Right atrium auricular region (tissue), 2 donors: ENCODE results near the gene PSTPIP2. TPM values are rescaled to one million over a fixed set of nuclear protein-coding genes. Genes with fewer than 3 reads are reported as not detected.
"Not testable (repeated sequence)": the region's sequence is repeated elsewhere in the genome, so short reads cannot be mapped to it uniquely, and the experiment has no call there.

ENCODE experiments used
- DNase-seq: peaks from one replicate; pipeline ENCODE4 v3.0.0-alpha.2; 2019; ENCODE audit warnings: low spot score
- H3K27ac ChIP-seq, 2 donors: fragments of 200-600 bp; sonication (generic); 1 replicate in 1 of 2; 2 replicates in 1 of 2; pipeline ENCODE4 v1.5.1; 2016 to 2019
- H3K27me3 ChIP-seq, 2 donors: fragments of 200-600 bp; sonication (generic); one replicate each; pipeline versions ENCODE4 v1.5.1 to v1.6.0; 2017 to 2019
- H3K36me3 ChIP-seq: fragments of 200-600 bp; sonication (generic); one replicate; pipeline ENCODE4 v1.5.1; 2016
- H3K4me1 ChIP-seq, 2 donors: fragments of 200-600 bp; sonication (generic); one replicate each; pipeline versions ENCODE4 v1.5.1 to v1.6.0; 2017 to 2019
- H3K4me3 ChIP-seq, 2 donors: fragments of 200-600 bp; sonication (generic); 1 replicate in 1 of 2; 2 replicates in 1 of 2; pipeline ENCODE4 v1.5.1; 2017 to 2019; ENCODE audit warnings: mild to moderate bottlenecking in 1 of 2, moderate library complexity in 1 of 2
- H3K9me3 ChIP-seq, 2 donors: fragments of 200-600 bp; sonication (generic); one replicate each; pipeline ENCODE4 v1.5.1; 2019
- CTCF ChIP-seq, 2 donors: fragments of 200-600 bp; sonication (generic); IDR thresholded peaks; one replicate each; pipeline ENCODE4 v1.5.1; 2019; ENCODE audit warnings: antibody characterized with exemption in 2 of 2
- total RNA-seq, 2 donors: library from RNA; depleted of rRNA; stranded (reverse); fragments of >200 nt; gene quantifications; one replicate each; pipeline ENCODE4 v1.1.0, GENCODE V29; 2016

PSTPIP2 gene
- total RNA-seq, 2 donors from 2014 or later, result 3.4 to 3.9 TPM

GRCh38 chr18:45976566-45976965 lies 95.5 kb downstream of the PSTPIP2 start:
- no peak for DNase-seq
- TF ChIP-seq CTCF (IDR thresholded peaks at IDR 0.05), result no peak
- Histone ChIP-seq H3K27me3 (no peaks in the 10 kb centered on the region), H3K4me3 (no peak overlapping the region), H3K9me3 (no peaks in the 10 kb centered on the region), H3K27ac (no peak overlapping the region), H3K4me1 (no peaks in the 10 kb centered on the region), H3K36me3 (no peaks in the 10 kb centered on the region)

DNA sequence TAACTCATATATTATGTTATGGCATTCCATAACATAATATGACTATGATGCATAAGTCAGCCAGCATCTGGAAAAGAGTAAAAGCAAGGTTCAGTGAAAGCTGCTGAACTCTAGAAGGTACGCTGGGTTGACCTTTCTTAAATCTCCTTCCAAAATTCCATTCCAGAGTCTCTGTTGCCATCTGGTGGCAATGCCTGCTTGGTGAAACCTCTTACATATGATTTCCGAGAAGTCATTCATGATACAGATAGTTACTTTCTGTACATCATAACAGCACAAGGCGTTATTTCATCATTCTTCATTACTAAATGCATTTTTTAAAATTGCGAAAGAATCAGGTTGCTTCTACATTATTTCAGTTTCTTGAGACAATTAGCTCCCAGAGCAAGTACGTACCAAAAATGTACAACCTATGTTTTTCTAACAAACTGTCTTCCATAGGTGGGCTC lies 97.9 kb downstream of the PSTPIP2 start:
- H3K27me3 ChIP-seq, result no peaks in the 10 kb centered on the region
- H3K9me3 ChIP-seq, result no peaks in the 10 kb centered on the region
- no peak overlapping the region for H3K4me3 ChIP-seq
- H3K27ac ChIP-seq, result no peak overlapping the region
- TF ChIP-seq CTCF (IDR thresholded peaks at IDR 0.05), result peak; percentile 46 to 76
- DNase-seq, result no peak
- no peaks in the 10 kb centered on the region for H3K36me3 ChIP-seq
- H3K4me1 ChIP-seq, result no peaks in the 10 kb centered on the region

DNA sequence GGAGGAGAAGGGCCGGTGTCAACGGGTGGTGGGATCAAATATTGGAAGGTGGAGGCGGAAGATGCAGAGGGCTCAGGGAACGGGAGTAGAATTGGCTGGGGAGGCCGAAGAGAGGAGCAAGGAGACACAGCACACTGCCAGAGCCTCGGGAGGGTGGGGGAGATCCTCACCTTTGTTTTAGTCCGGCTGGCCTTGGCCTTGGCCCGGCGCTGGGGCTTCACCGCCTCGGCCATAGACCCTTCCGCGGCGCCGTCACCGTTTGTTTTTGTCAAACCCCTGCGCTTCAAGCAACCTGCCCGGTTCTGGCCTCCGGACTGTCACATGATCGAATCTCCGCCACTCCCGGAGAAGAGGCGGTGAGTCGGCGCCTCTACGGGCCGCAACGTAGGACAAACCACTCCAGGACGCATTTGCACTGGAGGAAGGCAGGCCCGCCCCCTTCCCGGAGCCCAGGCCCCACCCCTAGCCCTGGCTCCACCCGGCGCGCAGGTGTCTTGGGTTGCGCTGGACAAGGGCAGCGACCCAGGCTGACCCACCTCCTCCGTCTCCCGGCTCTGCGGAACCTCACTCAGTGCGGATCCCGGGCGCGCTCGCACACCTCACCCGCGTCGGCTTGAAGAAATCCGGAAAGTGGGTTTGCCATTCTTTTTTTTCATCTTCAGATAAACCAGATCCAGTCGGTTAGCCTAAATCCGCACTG lies 104.9 kb downstream of the PSTPIP2 start, which contains the start of gene EPG5:
EPG5 (minus strand) TSS at position 323 of the 700 bp plus-strand sequence; CDS start at position 233, 90 bp downstream.
- H3K36me3 ChIP-seq, result no peaks in the 10 kb centered on the region
- H3K27ac ChIP-seq, result peak within 1 kb of the TSS; percentile 61 to 82
- no peaks in the 10 kb centered on the region for H3K27me3 ChIP-seq
- no peak for TF ChIP-seq CTCF (IDR thresholded peaks at IDR 0.05)
- DNase-seq, result peak; percentile 97
- no peaks in the 10 kb centered on the region for H3K9me3 ChIP-seq
- peaks cover 0 to 29% of the 10 kb centered on the region in 2 donors for H3K4me1 ChIP-seq
- peak within 1 kb of the TSS; percentile 80 to 84 for H3K4me3 ChIP-seq

- peaks cover 0 to 29% of the 10 kb centered on the region in 2 donors for H3K4me1 ChIP-seq
- not testable (repeated sequence) for H3K27ac ChIP-seq, DNase-seq
Measured at GRCh38 chr18:45964913-45965312, 107.1 kb downstream of the PSTPIP2 start.

GRCh38 chr18:45962866-45963265 lies 109.2 kb downstream of the PSTPIP2 start:
- no peak overlapping the region for H3K4me3 ChIP-seq
- peaks cover 0 to 29% of the 10 kb centered on the region in 2 donors for H3K4me1 ChIP-seq
- TF ChIP-seq CTCF (IDR thresholded peaks at IDR 0.05), result no peak
- peak overlapping the region in 1 of 2 donors; percentile 55 for H3K27ac ChIP-seq
- H3K27me3 ChIP-seq, result no peaks in the 10 kb centered on the region
- H3K36me3 ChIP-seq, result no peaks in the 10 kb centered on the region
- no peaks in the 10 kb centered on the region for H3K9me3 ChIP-seq
- DNase-seq, result no peak

More at GRCh38 chr18:45964913-45965312, 107.1 kb downstream of the PSTPIP2 start:
- H3K27me3 ChIP-seq, H3K36me3 ChIP-seq, H3K4me3 ChIP-seq, H3K9me3 ChIP-seq: not testable (repeated sequence)

GRCh38 chr18:45962461-45962860 lies 109.6 kb downstream of the PSTPIP2 start:
- no peaks in the 10 kb centered on the region for H3K36me3 ChIP-seq
- no peaks in the 10 kb centered on the region for H3K9me3 ChIP-seq
- TF ChIP-seq CTCF (IDR thresholded peaks at IDR 0.05), result no peak
- peak overlapping the region in 1 of 2 donors; percentile 55 for H3K27ac ChIP-seq
- no peaks in the 10 kb centered on the region for H3K27me3 ChIP-seq
- peaks cover 0 to 29% of the 10 kb centered on the region in 2 donors for H3K4me1 ChIP-seq
- DNase-seq, result no peak
- H3K4me3 ChIP-seq, result no peak overlapping the region

- not testable (repeated sequence) for DNase-seq, H3K4me3 ChIP-seq, H3K36me3 ChIP-seq, H3K9me3 ChIP-seq, H3K27me3 ChIP-seq, H3K27ac ChIP-seq
- peaks cover 0 to 17% of the 10 kb centered on the region in 2 donors for H3K4me1 ChIP-seq
Measured at GRCh38 chr18:45959484-45959883, 112.6 kb downstream of the PSTPIP2 start.
